ENCODE results near the gene CD68.
"Not testable (repeated sequence)": the region's sequence is repeated elsewhere in the genome, so short reads cannot be mapped to it uniquely, and the experiment has no call there.

The CD68 gene

DNA sequence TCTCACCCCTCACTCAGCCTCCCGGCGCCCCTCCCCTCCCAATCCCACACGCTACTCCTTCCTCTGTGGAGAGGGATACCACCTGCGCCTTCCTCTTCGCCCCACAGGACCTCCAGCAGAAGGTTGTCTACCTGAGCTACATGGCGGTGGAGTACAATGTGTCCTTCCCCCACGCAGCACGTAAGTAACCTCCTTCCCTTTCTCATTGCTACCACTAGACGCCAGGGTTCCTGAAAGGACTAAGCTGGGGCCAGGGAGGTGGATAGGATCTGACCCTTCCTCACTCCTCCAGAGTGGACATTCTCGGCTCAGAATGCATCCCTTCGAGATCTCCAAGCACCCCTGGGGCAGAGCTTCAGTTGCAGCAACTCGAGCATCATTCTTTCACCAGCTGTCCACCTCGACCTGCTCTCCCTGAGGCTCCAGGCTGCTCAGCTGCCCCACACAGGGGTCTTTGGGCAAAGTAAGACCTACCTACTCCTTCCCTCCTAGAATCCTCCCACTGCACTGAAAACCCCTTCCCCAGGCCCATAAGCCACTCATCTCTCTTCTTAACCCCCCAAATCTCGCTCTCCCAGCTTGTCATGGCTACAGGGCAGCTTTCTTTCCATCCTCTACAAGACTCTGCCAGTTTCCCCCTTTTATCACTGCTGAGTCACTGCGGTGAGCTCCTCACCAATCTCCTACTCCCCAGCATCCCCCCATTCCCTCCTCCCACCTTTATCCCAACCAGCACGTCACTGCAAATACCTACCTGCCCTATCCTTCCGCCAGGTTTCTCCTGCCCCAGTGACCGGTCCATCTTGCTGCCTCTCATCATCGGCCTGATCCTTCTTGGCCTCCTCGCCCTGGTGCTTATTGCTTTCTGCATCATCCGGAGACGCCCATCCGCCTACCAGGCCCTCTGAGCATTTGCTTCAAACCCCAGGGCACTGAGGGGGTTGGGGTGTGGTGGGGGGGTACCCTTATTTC is 1.5 kb downstream of the CD68 start:
- DNase-seq, result no peak

DNA sequence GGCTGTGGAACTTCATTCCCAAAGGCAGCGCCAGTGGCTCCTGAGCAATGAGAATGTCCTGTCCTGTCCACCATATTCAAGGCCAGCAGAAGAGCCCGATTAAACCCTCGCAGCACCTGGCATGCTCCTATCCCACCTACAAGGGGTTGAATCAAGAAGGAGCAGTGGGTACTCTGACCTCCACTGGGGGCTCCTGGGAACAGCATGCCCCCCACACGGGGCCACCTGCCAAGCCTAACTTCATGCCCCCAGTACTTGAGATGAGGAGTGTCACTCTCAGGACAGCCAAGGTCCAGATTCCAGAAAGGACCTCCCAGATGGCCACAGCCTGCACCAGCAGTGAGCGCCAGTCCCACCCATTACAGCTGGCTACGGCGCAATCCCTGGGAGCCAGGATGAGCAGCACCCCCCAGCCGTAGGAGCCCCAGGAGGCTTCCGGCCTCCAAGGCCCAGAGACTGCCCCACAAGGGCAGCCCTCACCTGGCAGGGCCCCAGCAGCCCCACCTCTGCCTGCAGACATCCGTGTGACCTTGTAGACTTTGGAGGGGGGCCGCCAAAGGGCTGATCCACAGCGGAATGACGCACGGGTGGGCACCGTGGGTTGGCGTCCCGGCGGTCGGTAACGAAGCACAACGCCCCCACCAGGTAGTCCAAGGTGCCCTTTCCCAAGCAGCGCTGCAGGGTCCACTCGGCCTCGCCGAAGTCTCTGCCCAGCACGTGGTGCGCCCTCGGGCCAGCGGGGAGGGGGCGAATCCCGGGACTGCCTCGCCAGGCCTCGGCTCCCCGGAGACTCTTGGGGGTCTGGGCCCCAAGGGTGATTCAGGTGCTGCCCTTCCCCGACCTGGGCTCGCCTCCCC is 3.2 kb downstream of the CD68 start:
- DNase-seq, result no peak

GRCh38 chr17:7583253-7584109 is 4.0 kb downstream of the CD68 start, which contains the start of gene MPDU1:
TSS of gene MPDU1 (plus strand) at chr17:7583852. CDS start at chr17:7583863, 11 bp downstream.
- DNase-seq, result peak; percentile 72

GRCh38 chr17:7586673-7587419 is 7.4 kb downstream of the CD68 start:
- no peak for DNase-seq

DNA sequence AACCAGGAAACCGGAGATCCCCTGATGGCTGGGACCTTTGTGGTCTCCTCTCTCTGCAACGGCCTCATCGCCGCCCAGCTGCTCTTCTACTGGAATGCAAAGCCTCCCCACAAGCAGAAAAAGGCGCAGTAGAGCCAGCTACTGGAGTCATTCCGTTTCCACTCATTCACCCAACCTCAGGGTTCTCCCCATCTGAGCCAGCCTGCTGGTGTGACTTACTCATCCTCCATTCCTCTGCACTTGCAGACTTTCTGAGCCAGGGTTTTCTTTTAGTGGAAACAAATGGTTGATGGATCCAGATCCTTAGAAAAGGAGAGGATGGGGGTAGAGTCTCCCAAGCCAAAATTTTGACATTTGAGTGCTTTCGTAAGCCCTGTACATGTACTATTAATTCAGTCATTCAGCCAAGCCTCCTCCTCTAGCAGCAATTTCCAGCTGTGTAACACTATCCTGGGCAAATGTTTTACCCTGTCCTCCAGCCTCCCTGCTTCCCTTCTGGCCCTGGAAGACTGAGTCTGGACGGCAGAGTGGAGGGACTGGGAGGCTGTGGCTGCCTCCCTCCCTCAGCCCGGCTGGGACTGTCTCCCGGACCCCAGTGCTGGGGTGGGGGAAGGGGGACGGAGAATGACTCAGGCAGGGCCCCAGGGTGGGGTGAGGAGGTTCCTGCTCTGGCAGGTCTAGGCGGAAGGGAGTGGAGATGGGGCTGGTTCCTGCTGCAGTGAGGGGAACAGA is 8.1 kb downstream of the CD68 start:
- no peak for DNase-seq

- DNase-seq, result no peak
These were observed 9.2 kb downstream of the CD68 start for GRCh38 chr17:7588553-7589203.

GRCh38 chr17:7589204-7589868 is 9.9 kb downstream of the CD68 start:
- no peak for DNase-seq

- no peak for DNase-seq
These were observed 10.7 kb downstream of the CD68 start, which contains the start of gene SOX15 for GRCh38 chr17:7589891-7590691. TSS of gene SOX15 (minus strand) at chr17:7590094. CDS start at chr17:7589676, 418 bp downstream.

GRCh38 chr17:7590743-7591142 is 11.3 kb downstream of the CD68 start:
- DNase-seq, result no peak

GRCh38 chr17:7591596-7591995 is 12.2 kb downstream of the CD68 start:
- DNase-seq, result no peak

- DNase-seq, result no peak
These were observed 13.1 kb downstream of the CD68 start for GRCh38 chr17:7592422-7593021.

GRCh38 chr17:7593296-7593695 is 13.9 kb downstream of the CD68 start:
- DNase-seq, result no peak

DNA sequence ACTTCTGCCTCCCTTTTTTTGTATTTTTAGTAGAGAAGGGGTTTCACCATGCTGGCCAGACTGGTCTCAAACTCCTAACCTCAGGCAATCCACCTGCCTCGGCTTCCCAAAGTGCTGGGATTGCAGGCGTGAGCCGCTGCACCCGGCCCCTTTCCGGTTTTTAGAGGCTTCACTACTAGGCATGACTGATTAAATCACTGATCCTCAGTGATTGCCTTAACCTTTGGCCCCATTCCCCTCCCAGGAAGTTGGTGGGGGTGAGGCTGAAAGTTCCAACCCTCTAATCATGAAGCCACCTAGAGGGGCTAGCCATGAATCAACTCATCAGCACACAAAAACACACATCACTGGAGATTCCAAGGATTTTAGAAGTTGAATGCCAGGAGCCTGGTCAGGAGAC is 18.1 kb downstream of the CD68 start:
- DNase-seq, result not testable (repeated sequence)

DNA sequence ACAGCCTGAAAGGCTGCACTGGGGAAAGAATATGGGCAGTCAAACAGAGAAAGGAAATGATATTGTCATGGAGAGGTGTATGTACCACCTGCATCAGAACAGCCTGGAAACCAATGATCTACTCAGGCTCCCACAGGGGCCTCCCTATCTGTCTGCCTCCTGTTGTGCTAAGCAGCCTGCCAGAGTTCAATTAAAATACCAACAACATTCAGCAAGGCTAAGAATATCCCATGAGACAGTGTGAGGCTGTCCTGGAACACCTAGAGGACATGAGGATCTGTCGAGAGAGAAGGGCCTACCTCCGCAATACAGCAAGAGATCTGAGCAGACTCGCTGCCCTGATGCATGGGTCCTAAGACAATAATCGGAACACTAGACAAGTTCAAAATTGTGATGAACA is 26.8 kb downstream of the CD68 start:
- DNase-seq, result no peak

- no peak for DNase-seq
These were observed 31.2 kb downstream of the CD68 start for GRCh38 chr17:7610641-7611040.

- no peak for DNase-seq
These were observed 32.3 kb downstream of the CD68 start for GRCh38 chr17:7611635-7612293.

- DNase-seq, result no peak
These were observed 32.8 kb downstream of the CD68 start for GRCh38 chr17:7612294-7612640.

GRCh38 chr17:7613769-7614424 is 34.5 kb downstream of the CD68 start:
- DNase-seq, result no peak
